GM04503 (cell line): ENCODE data around the gene SPRR2E.
"Not testable (repeated sequence)": the region's sequence is repeated elsewhere in the genome, so short reads cannot be mapped to it uniquely, and the experiment has no call there.

ENCODE experiments used
- DNase-seq: peaks from one replicate; pipeline ENCODE4 v3.0.0-alpha.2; 2012; ENCODE audit warnings: low read depth

Gene SPRR2E

DNA sequence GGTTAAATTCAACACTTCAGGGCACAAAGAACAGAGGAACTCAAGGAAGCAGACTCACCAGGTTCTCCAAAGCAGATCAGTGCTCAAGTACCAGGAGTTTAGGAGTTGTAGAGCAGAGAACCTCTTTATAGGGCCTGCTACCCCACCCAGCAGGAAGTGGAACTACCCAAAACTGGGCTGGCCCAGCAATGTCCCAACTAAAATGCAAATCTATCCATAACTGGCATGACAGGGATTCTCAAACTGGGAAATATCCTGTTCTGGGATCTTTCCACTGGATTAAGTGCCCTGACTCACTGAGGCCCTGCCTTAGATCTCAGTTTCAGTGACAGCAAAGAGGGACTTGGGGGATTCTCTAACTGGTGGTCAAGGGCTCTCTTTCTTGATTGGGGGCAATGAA lies at the start of gene SPRR2E:
TSS of gene SPRR2E (minus strand) at position 101 of the 400 bp plus-strand sequence. CDS start 775 bp downstream, outside the sequence.
- no peak for DNase-seq

DNA sequence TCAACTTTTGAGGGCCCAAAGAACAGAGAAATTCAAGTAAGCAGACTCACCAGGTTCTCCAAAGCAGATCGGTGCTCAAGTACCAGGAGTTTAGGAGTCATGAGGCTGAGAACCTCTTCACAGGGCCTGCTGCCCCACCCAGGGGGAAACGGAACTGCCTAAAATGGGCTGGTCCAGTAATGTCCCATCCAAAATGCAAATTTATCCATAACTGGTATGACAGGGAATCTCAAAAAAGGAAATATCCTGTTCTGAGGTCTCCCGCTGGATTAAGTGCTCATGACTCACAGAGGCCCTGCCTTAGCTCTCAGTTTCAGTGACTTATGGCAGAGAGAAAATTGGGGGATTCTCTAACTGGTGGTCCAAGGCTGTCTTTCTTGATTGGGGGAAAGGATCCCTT lies 47.1 kb upstream of the SPRR2E start:
- no peak for DNase-seq

DNA sequence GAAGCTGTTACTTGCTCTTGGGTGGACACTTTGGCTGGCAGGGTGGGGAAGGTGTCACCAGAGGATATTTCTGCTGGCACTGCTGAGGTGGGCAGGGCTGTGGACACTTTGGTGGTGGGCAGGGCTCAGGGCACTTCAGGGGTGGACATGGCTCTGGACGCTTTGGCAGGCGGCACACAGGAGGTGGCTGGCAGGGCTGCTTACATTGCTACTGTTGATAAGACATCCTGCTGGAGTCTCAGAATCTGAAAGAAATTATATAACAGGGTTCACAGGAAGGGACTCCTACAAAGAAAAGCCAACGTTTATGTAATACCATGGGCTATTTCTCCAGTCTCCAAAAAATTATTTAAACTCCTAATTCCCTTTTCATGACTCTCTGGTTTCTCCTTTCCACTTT lies 46.2 kb upstream of the SPRR2E start:
- DNase-seq: no peak

DNA sequence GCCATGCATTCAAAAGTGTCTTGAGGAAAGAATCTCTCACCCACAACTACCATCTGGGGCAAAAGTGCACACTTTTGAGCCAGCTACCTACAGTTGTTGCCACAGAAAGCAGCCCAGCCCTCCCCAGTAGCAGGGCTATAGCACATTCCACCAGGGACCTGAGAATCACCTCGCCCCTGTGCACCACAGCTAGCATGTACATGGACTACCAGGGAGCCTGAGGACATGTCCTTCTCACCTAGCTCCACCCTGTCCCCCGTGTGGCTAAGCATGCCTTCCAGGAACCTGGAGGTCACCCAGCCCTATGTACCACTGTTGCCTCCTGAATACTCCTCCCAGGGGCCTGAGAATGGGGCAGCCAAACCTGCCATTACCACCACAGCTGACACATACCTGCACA lies 39.4 kb upstream of the SPRR2E start:
- no peak for DNase-seq

GRCh38 chr1:153133267-153133666 lies 38.9 kb upstream of the SPRR2E start:
- DNase-seq: no peak

DNA sequence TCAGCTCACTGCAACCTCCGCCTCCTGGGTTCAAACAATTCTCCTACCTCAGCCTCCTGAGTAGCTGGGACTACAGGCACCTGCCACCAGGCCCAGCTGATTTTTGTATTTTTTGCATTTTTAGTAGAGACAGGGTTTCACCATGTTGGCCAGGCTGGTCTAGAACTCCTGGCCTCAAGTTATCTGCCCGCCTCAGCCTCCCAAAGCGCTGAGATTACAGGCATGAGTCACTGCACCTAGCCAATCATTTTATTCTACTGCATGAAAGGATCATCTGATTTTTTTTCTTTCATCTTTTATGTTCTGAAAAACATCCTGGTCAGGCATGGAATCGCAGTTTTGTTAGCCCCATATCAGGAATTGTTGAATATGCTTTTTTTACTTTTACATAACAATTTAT lies 34.4 kb upstream of the SPRR2E start:
- not testable (repeated sequence) for DNase-seq

GRCh38 chr1:153127296-153127695 lies 33.0 kb upstream of the SPRR2E start:
- no peak for DNase-seq

DNA sequence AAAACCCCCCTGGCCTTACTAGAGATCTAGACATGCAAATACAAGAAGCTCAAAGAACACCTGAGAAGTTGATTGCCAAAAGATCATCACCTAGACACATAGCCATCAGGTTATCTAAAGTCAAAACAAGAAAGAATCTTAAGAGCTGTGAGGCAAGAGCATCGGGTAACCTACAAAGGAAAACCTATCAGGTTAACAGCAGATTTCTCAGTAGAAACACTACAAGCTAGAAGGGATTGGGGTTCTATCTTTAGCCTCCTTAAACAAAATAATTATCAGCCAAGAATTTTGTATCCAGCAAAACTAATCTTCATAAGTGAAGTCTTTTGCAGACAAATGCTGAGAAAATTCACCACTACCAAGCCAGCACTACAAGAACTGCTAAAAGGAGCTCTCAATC lies 31.2 kb upstream of the SPRR2E start:
- no peak for DNase-seq

DNA sequence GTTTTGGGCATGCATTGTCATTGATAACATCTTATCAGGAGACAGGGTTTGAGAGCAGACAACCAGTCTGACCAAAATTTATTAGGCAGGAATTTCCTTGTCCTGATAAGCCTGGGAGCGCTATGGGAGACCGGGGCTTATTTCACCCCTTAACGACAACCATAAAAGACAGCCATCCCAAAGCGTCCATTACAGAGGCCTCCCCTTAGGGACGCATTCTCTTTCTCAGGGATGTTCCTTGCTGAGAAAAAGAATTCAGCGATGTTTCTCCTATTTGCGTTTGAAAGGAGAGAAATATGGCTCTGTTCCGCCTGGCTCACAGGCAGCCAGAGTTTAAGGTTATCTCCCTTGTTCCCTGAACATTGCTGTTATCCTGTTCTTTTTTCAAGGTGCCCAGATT lies 29.5 kb upstream of the SPRR2E start:
- DNase-seq: not testable (repeated sequence)

- DNase-seq: no peak
Observed at GRCh38 chr1:153122831-153123421, 28.6 kb upstream of the SPRR2E start.

- DNase-seq: no peak
Observed at GRCh38 chr1:153120945-153121344, 26.6 kb upstream of the SPRR2E start.

DNA sequence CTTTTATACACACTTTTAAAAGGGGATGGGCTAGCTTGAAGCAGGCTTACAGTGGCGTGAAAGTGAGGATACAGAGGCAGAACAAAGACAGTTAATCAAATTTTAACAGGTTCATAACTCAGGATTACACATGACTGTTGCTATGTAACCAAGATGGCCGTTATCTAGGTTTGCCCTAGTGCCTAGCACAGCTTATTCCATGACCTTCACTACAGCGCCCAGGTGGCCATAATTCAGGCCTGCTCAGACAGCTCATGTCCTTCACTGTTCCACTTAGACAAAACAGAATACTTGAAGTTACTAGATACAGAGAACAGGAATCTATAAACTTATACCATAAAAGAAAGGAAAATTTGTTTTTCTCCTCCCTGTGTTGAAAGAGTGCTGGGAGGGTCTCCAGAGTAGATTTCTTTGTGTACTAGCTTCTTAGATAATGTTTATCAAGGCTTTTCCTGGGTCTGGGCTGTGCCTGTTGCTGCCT lies 25.2 kb upstream of the SPRR2E start:
- DNase-seq: no peak

- not testable (repeated sequence) for DNase-seq
Observed at GRCh38 chr1:153115264-153115663, 20.9 kb upstream of the SPRR2E start.

DNA sequence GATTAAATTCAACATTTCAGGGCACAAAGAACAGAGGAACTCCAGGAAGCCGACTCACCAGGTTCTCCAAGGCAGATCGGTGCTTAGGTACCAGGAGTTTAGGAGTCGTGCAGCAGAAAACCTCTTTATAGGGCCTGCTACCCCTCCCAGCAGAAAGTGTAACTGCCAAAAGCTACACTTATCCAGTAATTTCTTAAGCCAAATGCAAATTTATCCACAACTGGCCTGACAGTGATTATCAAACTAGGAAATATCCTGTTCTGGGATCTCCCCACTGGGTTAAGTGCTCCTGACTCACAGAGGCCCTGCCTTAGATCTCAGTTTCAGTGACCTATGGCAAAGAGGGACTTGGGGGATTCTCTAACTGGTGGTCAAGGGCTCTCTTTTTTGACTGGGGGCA lies 19.1 kb upstream of the SPRR2E start, which contains the start of gene SPRR2F:
TSS of gene SPRR2F (minus strand) at position 101 of the 400 bp plus-strand sequence. CDS start 783 bp downstream, outside the sequence.
- DNase-seq: no peak

- not testable (repeated sequence) for DNase-seq
Observed at GRCh38 chr1:153112454-153112853, 18.1 kb upstream of the SPRR2E start.

GRCh38 chr1:153100245-153100644 lies 5.9 kb upstream of the SPRR2E start:
- DNase-seq: no peak

- DNase-seq: no peak
Observed at GRCh38 chr1:153099461-153100045, 5.2 kb upstream of the SPRR2E start.

DNA sequence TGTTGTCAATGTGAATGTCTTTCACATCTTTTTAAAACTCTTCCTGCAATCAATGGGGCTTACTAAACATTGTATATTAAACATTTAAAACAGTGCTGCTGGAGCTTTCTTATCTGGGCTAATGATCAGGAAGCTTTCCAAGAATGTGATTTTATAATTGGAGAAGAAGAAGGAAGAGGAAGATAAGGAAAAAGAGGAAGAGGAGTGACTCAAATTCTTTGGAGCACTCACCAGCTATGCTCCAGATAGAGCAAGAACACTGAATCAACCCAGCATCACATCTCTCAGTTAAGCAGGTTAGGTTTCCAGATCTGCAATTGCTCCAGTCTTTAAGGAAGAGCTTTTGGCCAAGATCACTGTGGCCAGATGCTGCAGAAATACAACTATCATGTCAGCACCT lies 1.4 kb upstream of the SPRR2E start:
- no peak for DNase-seq

DNA sequence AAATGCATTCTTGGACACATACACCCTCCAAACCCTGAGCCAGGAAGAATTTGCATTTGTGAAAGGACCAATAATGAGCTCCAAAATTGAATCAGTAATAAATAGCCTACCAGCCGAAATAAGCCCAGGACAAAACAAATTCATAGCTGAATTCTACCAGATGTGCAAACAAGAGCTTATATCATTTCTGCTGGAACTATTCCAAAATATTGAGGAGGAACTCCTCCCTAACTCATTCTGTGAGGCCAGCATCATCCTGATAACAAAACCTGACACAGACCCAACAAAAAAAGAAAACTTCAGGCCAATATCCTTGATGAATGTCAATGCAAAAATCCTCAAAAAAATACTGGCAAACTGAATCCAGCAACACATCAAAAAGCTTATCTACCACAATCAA lies 6.7 kb downstream of the SPRR2E start:
- no peak for DNase-seq

GRCh38 chr1:153081736-153082135 lies 12.6 kb downstream of the SPRR2E start:
- DNase-seq: no peak

DNA sequence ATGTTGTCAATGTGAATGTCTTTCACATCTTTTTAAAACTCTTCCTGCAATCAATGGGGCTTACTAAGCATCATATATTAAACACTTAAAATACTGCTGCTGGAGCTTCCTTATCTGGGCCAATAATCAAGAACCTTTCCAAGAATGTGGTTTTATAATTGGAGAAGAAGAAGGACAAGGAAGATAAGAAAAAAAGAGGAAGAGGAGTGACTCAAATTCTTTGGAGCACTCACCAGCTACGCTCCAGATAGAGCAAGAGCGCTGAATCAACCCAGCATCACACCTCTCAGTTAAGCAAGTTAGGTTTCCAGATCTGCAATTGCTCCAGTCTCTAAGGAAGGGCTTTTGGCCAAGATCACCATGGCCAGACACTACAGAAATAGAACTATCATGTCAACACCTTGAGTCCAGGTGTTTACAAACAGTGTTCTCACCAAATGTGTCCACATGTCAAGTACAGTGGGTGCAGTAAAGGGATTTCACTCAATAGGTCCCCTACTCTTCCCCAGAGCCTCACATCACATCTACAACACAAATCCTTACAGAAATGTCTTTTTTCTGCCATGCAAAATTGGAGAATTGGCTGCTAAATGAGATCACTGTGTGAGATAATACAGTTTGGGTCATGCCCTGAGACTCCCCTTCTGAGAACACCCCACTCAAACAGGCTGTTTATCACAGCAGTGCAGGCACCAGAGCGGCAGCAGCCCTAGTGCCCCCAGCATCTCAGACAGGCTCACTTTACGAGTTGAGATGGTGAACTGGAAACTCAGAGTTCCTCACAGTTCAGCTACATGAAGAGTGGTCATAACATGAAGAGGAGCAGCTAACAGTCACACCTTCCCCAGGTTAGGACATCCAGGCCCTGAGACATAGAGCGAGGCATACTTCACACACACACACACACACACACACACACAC lies 21.3 kb downstream of the SPRR2E start:
- DNase-seq: no peak

DNA sequence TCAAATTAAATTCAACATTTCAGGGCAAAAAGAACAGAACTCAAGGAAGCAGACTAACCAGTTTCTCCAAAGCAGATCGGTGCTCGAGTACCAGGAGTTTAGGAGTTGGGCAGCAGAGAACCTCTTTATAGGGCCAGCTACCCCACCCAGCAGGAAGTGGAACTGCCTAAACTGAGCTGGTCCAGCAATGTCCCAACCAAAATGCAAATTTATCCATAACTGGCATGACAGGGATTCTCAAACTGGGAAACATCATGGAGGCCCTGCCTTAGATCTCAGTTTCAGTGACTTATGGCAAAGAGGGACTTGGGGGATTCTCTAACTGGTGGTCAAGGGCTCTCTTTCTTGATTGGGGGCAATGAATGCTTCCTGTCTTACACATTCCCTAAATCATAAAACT lies 22.8 kb downstream of the SPRR2E start, which contains the start of gene SPRR2B:
TSS of gene SPRR2B (minus strand) at position 101 of the 400 bp plus-strand sequence. CDS start 772 bp downstream, outside the sequence.
- DNase-seq: no peak

DNA sequence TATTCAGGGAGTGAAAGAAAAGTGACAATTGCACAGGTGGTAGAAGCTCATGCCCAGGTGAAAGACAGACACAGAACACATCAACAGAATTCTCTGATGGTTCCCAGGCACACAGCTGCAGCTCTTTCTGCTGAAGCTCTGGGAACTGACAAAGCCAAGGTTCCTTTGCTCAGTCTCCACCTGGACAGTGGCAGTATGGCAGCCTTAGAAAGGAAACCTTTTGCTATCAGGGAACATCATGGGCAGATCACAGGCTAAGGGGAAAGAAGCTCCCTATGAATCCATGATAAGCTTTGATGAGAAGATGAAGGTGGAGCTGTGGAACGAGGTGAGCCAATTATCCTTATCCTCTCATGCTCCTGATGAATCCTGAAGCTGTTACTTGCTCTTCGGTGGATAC lies 24.1 kb downstream of the SPRR2E start:
- no peak for DNase-seq
